ENCODE data around the gene KRT2. TPM values are rescaled to one million over a fixed set of nuclear protein-coding genes. Genes with fewer than 3 reads are reported as not detected.

The KRT2 gene
- total and polyA plus RNA-seq, 10 of the 15 experiments (the other 5 are each of a cell fraction or from before 2014, with no cell fraction given) = 0.08 to 0.12 TPM; not detected in 8

DNA sequence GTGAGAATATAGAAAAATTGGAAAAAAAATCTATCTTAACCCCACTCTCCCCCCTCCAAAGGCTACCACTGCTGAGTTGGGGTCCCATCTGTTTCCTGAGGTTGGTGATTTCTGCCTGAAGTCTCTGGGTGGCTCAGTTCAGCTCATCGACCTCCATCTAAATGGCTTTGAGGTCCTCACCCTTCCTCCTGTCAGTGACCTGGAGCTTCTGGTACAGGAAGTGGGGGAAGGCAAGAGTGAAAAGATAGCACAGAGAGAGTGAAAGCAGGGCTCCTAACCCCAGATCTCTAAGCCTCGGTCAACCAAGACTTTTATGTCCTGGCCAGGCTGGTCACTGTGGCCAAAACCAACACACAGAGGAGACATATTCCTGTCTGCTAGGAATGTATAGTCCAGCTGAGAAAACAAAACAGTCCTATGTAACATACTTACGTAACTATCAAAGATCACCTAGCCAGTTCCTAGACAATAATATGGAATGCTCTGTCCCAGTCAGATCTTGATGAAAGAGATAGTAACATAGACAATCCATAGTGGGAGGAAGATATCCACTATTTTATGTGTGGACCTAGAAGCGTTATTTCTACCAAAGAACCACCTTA lies 21.3 kb downstream of the KRT2 start (continued):
- TF ChIP-seq, protein P1, sequence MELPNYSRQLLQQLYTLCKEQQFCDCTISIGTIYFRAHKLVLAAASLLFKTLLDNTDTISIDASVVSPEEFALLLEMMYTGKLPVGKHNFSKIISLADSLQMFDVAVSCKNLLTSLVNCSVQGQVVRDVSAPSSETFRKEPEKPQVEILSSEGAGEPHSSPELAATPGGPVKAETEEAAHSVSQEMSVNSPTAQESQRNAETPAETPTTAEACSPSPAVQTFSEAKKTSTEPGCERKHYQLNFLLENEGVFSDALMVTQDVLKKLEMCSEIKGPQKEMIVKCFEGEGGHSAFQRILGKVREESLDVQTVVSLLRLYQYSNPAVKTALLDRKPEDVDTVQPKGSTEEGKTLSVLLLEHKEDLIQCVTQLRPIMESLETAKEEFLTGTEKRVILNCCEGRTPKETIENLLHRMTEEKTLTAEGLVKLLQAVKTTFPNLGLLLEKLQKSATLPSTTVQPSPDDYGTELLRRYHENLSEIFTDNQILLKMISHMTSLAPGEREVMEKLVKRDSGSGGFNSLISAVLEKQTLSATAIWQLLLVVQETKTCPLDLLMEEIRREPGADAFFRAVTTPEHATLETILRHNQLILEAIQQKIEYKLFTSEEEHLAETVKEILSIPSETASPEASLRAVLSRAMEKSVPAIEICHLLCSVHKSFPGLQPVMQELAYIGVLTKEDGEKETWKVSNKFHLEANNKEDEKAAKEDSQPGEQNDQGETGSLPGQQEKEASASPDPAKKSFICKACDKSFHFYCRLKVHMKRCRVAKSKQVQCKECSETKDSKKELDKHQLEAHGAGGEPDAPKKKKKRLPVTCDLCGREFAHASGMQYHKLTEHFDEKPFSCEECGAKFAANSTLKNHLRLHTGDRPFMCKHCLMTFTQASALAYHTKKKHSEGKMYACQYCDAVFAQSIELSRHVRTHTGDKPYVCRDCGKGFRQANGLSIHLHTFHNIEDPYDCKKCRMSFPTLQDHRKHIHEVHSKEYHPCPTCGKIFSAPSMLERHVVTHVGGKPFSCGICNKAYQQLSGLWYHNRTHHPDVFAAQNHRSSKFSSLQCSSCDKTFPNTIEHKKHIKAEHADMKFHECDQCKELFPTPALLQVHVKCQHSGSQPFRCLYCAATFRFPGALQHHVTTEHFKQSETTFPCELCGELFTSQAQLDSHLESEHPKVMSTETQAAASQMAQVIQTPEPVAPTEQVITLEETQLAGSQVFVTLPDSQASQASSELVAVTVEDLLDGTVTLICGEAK (IDR thresholded peaks at IDR 0.05; ENCODE audit: borderline replicate concordance) = no peak
- TF ChIP-seq PML (IDR thresholded peaks at IDR 0.05; ENCODE audit: low read length) (no peak), ZNF217 (IDR thresholded peaks at IDR 0.05) (no peak)

DNA sequence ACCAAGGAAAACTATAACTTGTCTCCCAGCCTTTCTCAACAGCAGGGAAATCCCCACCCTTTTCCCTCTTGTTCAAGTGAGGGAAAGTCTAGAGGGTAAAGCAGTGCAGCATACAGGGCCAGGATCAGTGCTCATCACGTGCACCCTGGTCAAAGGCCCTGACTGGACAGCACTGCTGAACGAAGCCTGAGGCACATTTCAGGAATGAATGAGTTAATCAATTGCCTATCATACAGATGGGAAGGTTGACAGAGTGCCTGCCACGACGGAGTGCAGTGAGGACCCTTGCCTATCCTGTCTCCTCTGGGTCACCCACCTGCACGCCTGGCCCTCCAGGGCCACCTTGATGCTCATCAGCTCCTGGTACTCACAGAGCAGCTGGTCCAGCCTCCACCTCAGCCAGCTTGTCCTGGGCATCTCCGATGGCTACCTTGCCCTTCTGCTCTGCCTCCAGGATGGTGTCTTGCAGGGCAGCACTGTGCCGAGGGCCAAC lies 22.0 kb downstream of the KRT2 start:
- Histone ChIP-seq H3K4me2 (ENCODE audit: control insufficient read depth, insufficient read depth) (no peak overlapping the region), H3K9ac (ENCODE audit: control insufficient read depth, insufficient read depth, low read length) (no peak overlapping the region), H3K4me3 (no peak overlapping the region), H3K9me3 (replicated peaks; ENCODE audit: control insufficient read depth, insufficient read depth, low read length) (no peaks in the 10 kb centered on the region), H3K36me3 (ENCODE audit: control insufficient read depth in 2 of 2, insufficient read depth in 2 of 2, low read length in 1 of 2) (no peaks in the 10 kb centered on the region), H3K4me1 (ENCODE audit: control insufficient read depth, insufficient read depth, low read length) (no peaks in the 10 kb centered on the region), H3K27ac (ENCODE audit: control insufficient read depth, insufficient read depth) (no peak overlapping the region), H2AFZ (ENCODE audit: control insufficient read depth, low read depth, low read length) (no peak overlapping the region), H4K20me1 (ENCODE audit: control insufficient read depth, insufficient read depth) (no peaks in the 10 kb centered on the region), H3K79me2 (ENCODE audit: control insufficient read depth, insufficient read depth, low read length) (no peaks in the 10 kb centered on the region), H3K27me3 (replicated peaks in 1 of 2; ENCODE audit: control insufficient read depth in 2 of 2, insufficient read depth in 2 of 2, low read length in 1 of 2) (peaks cover 0 to 2% of the 10 kb centered on the region in 2 experiments; a peak in 2 of 4 replicates)
- 5% methylated on average over 7 of the region's 7 CpGs for WGBS (ENCODE audit: insufficient coverage, insufficient replicate concordance, low lambda C conversion rate, missing lambda C conversion rate)
- CTCF ChIA-PET = no interaction called here
- BruUV-seq (replicated peaks) = no TSS peak
- in situ Hi-C loops (cut with MboI) (no loop called here), intact Hi-C loops (cut with micrococcal nuclease; ENCODE audit: unreplicated experiment) (no loop called here)
- ATAC-seq = no peak
- RAD21 ChIA-PET (ENCODE audit: unreplicated experiment) = no interaction called here
- SMC1A ChIA-PET (ENCODE audit: uncharacterized antibody, unreplicated experiment) = no interaction called here
- POLR2A ChIA-PET = no interaction called here
- no peak for DNase-seq (ENCODE audit: low read depth, low spot score)
- no peak for FAIRE-seq
- TF ChIP-seq RFX5 (IDR thresholded peaks at IDR 0.05; ENCODE audit: low read depth, low read length) (no peak), POU2F2 (IDR thresholded peaks at IDR 0.05; ENCODE audit: borderline replicate concordance, low read depth, low read length) (no peak), ZNF384 (IDR thresholded peaks at IDR 0.05; ENCODE audit: borderline replicate concordance, low read depth, low read length) (no peak), ZNF207 (IDR thresholded peaks at IDR 0.05; ENCODE audit: borderline replicate concordance) (no peak), IKZF2 (IDR thresholded peaks at IDR 0.05) (no peak), KLF5 (IDR thresholded peaks at IDR 0.05; ENCODE audit: partially characterized antibody) (no peak), PAX5 (IDR thresholded peaks at IDR 0.05; ENCODE audit: borderline replicate concordance, low read depth, low read length) (no peak), NRF1 (conservative IDR thresholded peaks at IDR 0.05; ENCODE audit: low read depth, low read length) (no peak)
- TF ChIP-seq, protein P2, sequence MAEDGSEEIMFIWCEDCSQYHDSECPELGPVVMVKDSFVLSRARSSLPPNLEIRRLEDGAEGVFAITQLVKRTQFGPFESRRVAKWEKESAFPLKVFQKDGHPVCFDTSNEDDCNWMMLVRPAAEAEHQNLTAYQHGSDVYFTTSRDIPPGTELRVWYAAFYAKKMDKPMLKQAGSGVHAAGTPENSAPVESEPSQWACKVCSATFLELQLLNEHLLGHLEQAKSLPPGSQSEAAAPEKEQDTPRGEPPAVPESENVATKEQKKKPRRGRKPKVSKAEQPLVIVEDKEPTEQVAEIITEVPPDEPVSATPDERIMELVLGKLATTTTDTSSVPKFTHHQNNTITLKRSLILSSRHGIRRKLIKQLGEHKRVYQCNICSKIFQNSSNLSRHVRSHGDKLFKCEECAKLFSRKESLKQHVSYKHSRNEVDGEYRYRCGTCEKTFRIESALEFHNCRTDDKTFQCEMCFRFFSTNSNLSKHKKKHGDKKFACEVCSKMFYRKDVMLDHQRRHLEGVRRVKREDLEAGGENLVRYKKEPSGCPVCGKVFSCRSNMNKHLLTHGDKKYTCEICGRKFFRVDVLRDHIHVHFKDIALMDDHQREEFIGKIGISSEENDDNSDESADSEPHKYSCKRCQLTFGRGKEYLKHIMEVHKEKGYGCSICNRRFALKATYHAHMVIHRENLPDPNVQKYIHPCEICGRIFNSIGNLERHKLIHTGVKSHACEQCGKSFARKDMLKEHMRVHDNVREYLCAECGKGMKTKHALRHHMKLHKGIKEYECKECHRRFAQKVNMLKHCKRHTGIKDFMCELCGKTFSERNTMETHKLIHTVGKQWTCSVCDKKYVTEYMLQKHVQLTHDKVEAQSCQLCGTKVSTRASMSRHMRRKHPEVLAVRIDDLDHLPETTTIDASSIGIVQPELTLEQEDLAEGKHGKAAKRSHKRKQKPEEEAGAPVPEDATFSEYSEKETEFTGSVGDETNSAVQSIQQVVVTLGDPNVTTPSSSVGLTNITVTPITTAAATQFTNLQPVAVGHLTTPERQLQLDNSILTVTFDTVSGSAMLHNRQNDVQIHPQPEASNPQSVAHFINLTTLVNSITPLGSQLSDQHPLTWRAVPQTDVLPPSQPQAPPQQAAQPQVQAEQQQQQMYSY (CRISPR knock-in tag; IDR thresholded peaks at IDR 0.05) = no peak
- TF ChIP-seq, protein P3, sequence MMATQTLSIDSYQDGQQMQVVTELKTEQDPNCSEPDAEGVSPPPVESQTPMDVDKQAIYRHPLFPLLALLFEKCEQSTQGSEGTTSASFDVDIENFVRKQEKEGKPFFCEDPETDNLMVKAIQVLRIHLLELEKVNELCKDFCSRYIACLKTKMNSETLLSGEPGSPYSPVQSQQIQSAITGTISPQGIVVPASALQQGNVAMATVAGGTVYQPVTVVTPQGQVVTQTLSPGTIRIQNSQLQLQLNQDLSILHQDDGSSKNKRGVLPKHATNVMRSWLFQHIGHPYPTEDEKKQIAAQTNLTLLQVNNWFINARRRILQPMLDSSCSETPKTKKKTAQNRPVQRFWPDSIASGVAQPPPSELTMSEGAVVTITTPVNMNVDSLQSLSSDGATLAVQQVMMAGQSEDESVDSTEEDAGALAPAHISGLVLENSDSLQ (IDR thresholded peaks at IDR 0.05) = no peak

Measured in GM12878 (cell line).